ENCODE results near the gene SFTPA1. TPM values are rescaled to one million over a fixed set of nuclear protein-coding genes. Genes with fewer than 3 reads are reported as not detected.
A peak's percentile ranks its signal among the peaks of the same experiment; 100 is the strongest.
"Not testable (repeated sequence)": the region's sequence is repeated elsewhere in the genome, so short reads cannot be mapped to it uniquely, and the experiment has no call there.

Gene SFTPA1
- total RNA-seq: over 10,000 TPM in 3 of 6 donors, 1,000 to 10,000 TPM in 3; 5,575 to 14,730 (median 10,328) TPM

DNA sequence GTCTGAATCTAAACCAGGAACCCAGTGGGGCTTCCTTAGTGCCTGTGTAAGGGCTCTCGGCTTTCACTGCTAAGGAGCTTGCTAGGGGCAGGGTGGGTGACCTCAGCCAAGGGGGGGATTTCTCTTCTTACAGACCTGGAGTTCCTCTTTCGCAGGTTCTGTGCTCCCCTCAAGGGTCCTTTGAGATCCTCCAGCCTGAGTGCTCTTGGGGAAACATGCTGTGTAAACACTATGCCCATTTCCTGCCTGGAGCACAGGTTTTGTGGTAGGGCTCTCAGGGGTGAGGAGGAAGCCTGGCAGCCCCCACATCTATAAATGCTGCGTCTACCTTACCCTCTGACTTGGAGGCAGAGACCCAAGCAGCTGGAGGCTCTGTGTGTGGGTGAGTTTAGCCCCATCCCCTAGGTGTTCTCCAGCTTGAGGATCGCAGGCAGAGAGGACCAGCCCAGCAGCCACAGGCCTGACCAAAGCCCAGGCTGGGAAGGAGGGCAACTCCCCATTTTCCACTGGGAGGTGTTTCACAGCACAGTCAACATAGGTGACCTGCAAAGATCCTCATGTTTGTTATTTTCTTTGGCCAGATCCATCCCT is at the start of gene SFTPA1:
SFTPA1 (plus strand) TSS at position 339 of the 591 bp plus-strand sequence. CDS start 887 bp downstream, outside the sequence.
- Histone ChIP-seq H3K4me1 (peaks cover 0 to 13% (median 0%) of the 10 kb centered on the region in 4 donors), H3K4me3 (peak within 1 kb of the TSS in 3 of 4 donors; percentile 38 to 51 (median 50)), H3K9me3 (no peaks in the 10 kb centered on the region), H3K27ac (peak within 1 kb of the TSS; percentile 17 to 88 (median 41)), H3K36me3 (no peaks in the 10 kb centered on the region), H3K27me3 (no peaks in the 10 kb centered on the region)
- peak in 1 of 4 donors; percentile 94 for TF ChIP-seq POLR2A (IDR thresholded peaks at IDR 0.05)
- TF ChIP-seq EP300 (IDR thresholded peaks at IDR 0.05): peak in 3 of 4 donors; percentile 27 to 92 (median 39)
- TF ChIP-seq, protein P1, sequence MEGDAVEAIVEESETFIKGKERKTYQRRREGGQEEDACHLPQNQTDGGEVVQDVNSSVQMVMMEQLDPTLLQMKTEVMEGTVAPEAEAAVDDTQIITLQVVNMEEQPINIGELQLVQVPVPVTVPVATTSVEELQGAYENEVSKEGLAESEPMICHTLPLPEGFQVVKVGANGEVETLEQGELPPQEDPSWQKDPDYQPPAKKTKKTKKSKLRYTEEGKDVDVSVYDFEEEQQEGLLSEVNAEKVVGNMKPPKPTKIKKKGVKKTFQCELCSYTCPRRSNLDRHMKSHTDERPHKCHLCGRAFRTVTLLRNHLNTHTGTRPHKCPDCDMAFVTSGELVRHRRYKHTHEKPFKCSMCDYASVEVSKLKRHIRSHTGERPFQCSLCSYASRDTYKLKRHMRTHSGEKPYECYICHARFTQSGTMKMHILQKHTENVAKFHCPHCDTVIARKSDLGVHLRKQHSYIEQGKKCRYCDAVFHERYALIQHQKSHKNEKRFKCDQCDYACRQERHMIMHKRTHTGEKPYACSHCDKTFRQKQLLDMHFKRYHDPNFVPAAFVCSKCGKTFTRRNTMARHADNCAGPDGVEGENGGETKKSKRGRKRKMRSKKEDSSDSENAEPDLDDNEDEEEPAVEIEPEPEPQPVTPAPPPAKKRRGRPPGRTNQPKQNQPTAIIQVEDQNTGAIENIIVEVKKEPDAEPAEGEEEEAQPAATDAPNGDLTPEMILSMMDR (IDR thresholded peaks at IDR 0.05): no peak
- TF ChIP-seq POLR2AphosphoS5 (IDR thresholded peaks at IDR 0.05): peak in 1 of 2 donors; percentile 63
- WGBS, 2 donors: 41 to 63% methylated on average over 2 to 4 of the region's 4 CpGs
- ATAC-seq (ENCODE audit: low FRiP score in 2 of 2) (peak; percentile 33 to 72), DNase-seq (peak in 1 of 2 donors; percentile 84)

DNA sequence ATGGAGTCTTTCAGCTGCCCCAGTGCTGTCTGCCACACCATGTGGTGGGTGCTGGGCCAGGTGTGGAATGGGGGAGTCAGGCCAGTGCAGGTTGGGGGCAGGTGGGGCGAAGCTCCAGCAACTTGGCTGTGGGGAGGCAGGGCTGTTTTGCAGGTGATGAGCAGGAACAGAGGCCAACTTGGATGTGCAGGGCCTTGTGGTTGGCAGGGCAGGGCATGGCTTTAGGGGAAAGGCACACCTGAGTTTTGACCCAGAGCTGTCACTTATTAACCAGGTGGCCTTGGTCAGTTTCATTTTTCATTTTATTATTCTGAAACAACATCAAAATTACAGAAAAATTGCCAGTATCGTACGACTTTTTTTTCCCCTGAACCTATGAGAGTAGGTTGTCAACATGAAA is 49.5 kb upstream of the SFTPA1 start:
- TF ChIP-seq, protein P1 (IDR thresholded peaks at IDR 0.05): no peak
- TF ChIP-seq POLR2A (IDR thresholded peaks at IDR 0.05) (no peak), EP300 (IDR thresholded peaks at IDR 0.05) (no peak), POLR2AphosphoS5 (IDR thresholded peaks at IDR 0.05) (no peak)
- Histone ChIP-seq H3K4me1 (peaks cover 0 to 13% (median 6%) of the 10 kb centered on the region in 4 donors), H3K9me3 (no peaks in the 10 kb centered on the region), H3K36me3 (no peaks in the 10 kb centered on the region), H3K27me3 (no peaks in the 10 kb centered on the region), H3K27ac (peak overlapping the region in 2 of 4 donors; percentile 35 to 62), H3K4me3 (no peak overlapping the region)
- 79 to 92% methylated on average over 3 of the region's 3 CpGs for WGBS, 2 donors
- DNase-seq (no peak), ATAC-seq (ENCODE audit: low FRiP score in 2 of 2) (no peak)

DNA sequence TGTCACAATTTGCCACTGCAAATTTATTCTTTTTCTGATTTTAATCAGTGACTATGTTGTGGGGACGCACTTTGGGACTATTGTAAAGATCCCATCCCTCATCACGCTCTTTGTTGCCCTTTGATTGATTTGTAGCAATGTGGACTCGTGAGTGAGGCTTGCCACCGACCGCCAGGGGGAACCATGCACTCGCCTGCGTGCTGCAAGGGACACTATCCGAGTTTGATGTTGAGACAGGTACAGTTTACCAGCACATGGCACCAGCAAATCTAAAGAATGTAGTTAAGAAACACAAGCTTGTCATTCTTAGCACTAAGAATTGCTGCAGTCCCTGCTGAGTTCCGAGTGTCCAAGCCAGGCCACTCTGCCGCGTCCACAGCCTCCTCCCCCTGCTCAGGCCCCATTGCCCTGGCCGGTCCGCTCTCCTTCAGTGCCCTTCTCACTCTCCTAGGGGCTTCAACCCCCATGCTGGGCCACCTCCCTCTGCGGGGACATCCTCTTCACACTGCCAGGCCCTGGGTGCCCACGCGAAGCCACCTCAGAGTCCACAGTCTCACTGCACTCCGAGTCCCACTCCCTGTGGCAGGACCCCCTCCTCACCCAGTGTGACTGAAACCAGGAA is 48.5 kb upstream of the SFTPA1 start:
- ATAC-seq (ENCODE audit: low FRiP score in 2 of 2): peak; percentile 66 to 79
- 12 to 25% methylated on average over 14 to 15 of the region's 17 CpGs for WGBS, 2 donors
- peaks cover 0 to 13% (median 6%) of the 10 kb centered on the region in 4 donors for H3K4me1 ChIP-seq
- TF ChIP-seq, protein P1 (IDR thresholded peaks at IDR 0.05): peak; percentile 44 to 86 (median 74)
- TF ChIP-seq EP300 (IDR thresholded peaks at IDR 0.05) (no peak), POLR2A (IDR thresholded peaks at IDR 0.05) (no peak)
- no peaks in the 10 kb centered on the region for H3K27me3 ChIP-seq
- no peak overlapping the region for H3K4me3 ChIP-seq
- H3K27ac ChIP-seq: peak overlapping the region in 2 of 4 donors; percentile 22 to 68
- DNase-seq: peak; percentile 80 to 82
- H3K9me3 ChIP-seq: no peaks in the 10 kb centered on the region
- H3K36me3 ChIP-seq: no peaks in the 10 kb centered on the region

DNA sequence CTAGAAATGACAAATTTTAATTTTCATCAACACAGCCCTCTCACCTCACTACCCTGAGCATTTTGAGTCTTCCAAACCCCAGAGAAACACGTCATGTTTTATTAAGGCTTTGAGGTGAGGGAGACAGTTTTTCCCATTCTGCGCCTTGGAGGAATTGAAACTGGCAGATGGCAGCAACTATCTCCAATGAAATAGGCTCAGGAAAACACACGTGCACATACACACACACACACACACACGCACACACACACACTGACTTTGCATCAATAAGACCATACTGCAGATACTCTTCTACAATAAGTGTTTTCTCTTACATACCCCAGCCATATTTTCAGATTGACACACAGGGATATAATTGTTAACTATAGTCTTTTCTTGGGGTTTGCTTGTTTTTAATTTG is 47.3 kb upstream of the SFTPA1 start:
- no peak overlapping the region for H3K27ac ChIP-seq
- no peaks in the 10 kb centered on the region for H3K9me3 ChIP-seq
- no peaks in the 10 kb centered on the region for H3K27me3 ChIP-seq
- TF ChIP-seq, protein P1 (IDR thresholded peaks at IDR 0.05): no peak
- no peak for TF ChIP-seq EP300 (IDR thresholded peaks at IDR 0.05)
- no peak for TF ChIP-seq POLR2A (IDR thresholded peaks at IDR 0.05)
- TF ChIP-seq POLR2AphosphoS5 (IDR thresholded peaks at IDR 0.05): no peak
- WGBS, 2 donors: 63 to 81% methylated on average over 4 of the region's 4 CpGs
- H3K36me3 ChIP-seq: no peaks in the 10 kb centered on the region
- ATAC-seq (ENCODE audit: low FRiP score in 2 of 2) (no peak), DNase-seq (no peak)
- peaks cover 0 to 13% (median 6%) of the 10 kb centered on the region in 4 donors for H3K4me1 ChIP-seq
- no peak overlapping the region for H3K4me3 ChIP-seq

DNA sequence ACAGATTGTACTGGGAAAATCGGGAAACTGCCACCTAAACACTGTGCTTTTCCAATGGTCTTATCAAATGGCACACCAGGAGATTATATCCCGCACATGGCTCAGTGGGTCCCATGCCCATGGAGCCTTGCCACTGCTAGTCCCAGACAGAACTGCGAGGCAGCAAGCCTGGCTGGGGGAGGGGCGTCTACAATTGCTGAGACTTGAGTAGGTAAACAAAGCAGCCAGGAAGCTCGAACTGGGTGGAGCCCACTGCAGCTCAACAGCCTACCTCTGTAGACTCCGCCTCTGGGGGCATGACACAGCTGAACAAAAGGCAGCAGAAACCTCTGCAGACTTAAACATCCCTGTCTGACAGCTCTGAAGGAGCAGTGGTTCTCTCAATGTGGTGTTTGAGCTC is 40.1 kb upstream of the SFTPA1 start:
- 71 to 81% methylated on average over 1 to 6 of the region's 6 CpGs for WGBS, 2 donors
- H3K27me3 ChIP-seq; H3K9me3 ChIP-seq; DNase-seq; ATAC-seq (ENCODE audit: low FRiP score in 2 of 2); H3K36me3 ChIP-seq; H3K4me1 ChIP-seq; H3K27ac ChIP-seq; H3K4me3 ChIP-seq: not testable (repeated sequence)
